GM06990 (cell line): ENCODE measurements around the gene TRIM32.

Experiments used
- DNase-seq: peaks from one replicate; pipeline ENCODE4 v3.0.0-alpha.2; 2011; ENCODE audit not compliant: insufficient read length; ENCODE audit errors: extremely low read depth
- H3K27me3 ChIP-seq: replicated peaks from 2 replicates; pipeline ENCODE4 v1.6.0; 2011; ENCODE audit warnings: low read length; ENCODE audit not compliant: control insufficient read depth, insufficient read depth
- H3K36me3 ChIP-seq: 2 replicates; pipeline ENCODE4 v1.5.1; 2011; ENCODE audit warnings: low read length; ENCODE audit not compliant: control insufficient read depth, insufficient read depth
- H3K4me3 ChIP-seq: replicated peaks from 2 replicates; pipeline ENCODE4 v1.5.1; 2011; ENCODE audit warnings: low read depth, mild to moderate bottlenecking, control low read depth, low read length
- TF ChIP-seq, protein P1 (sequence below): IDR thresholded peaks from 2 replicates; pipeline ENCODE4 v1.5.1; 2011; ENCODE audit warnings: low read length, control low read depth, mild to moderate bottlenecking, inconsistent platforms; ENCODE audit not compliant: insufficient read depth, poor library complexity, severe bottlenecking

The TRIM32 gene

GRCh38 chr9:116668970-116669695 lies 18.0 kb upstream of the TRIM32 start:
- no peak for DNase-seq
- TF ChIP-seq, protein P1, sequence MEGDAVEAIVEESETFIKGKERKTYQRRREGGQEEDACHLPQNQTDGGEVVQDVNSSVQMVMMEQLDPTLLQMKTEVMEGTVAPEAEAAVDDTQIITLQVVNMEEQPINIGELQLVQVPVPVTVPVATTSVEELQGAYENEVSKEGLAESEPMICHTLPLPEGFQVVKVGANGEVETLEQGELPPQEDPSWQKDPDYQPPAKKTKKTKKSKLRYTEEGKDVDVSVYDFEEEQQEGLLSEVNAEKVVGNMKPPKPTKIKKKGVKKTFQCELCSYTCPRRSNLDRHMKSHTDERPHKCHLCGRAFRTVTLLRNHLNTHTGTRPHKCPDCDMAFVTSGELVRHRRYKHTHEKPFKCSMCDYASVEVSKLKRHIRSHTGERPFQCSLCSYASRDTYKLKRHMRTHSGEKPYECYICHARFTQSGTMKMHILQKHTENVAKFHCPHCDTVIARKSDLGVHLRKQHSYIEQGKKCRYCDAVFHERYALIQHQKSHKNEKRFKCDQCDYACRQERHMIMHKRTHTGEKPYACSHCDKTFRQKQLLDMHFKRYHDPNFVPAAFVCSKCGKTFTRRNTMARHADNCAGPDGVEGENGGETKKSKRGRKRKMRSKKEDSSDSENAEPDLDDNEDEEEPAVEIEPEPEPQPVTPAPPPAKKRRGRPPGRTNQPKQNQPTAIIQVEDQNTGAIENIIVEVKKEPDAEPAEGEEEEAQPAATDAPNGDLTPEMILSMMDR, result no peak
- Histone ChIP-seq H3K27me3 (no peaks in the 10 kb centered on the region), H3K36me3 (no peaks in the 10 kb centered on the region), H3K4me3 (no peak overlapping the region)

GRCh38 chr9:116671605-116672004 lies 15.5 kb upstream of the TRIM32 start:
- Histone ChIP-seq H3K27me3 (no peaks in the 10 kb centered on the region), H3K36me3 (no peaks in the 10 kb centered on the region), H3K4me3 (no peak overlapping the region)
- DNase-seq, result no peak
- TF ChIP-seq, protein P1, result no peak

GRCh38 chr9:116673375-116673774 lies 13.7 kb upstream of the TRIM32 start:
- no peak for DNase-seq
- Histone ChIP-seq H3K27me3 (no peaks in the 10 kb centered on the region), H3K4me3 (no peak overlapping the region), H3K36me3 (no peaks in the 10 kb centered on the region)
- TF ChIP-seq, protein P1, result no peak

- no peak for DNase-seq
These were observed 12.7 kb upstream of the TRIM32 start for GRCh38 chr9:116674210-116674980.

DNA sequence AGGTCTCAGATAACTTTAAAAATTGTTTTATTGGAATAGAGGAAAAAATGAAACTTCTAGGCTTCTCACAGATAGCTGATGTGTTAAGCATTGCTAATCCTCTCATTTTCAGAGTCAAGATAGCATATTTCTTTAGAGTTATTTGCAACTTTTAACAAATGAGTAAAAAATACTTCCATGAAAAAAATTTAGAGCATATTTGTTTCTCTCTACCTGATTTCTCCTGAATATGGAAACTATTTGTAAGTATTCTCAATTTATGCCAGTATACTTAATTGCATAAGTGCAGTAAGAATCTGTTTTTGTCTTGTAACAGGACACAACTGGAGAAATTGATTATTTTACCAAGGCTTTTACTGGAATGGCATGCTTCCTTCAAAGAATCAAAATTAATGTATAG lies 3.6 kb upstream of the TRIM32 start:
- DNase-seq, result no peak
- H3K4me3 ChIP-seq, result no peak overlapping the region
- TF ChIP-seq, protein P1, result no peak
- H3K36me3 ChIP-seq, result no peaks in the 10 kb centered on the region
- H3K27me3 ChIP-seq, result no peaks in the 10 kb centered on the region

More at GRCh38 chr9:116674210-116674980, 12.7 kb upstream of the TRIM32 start:
- Histone ChIP-seq H3K4me3 (no peak overlapping the region), H3K27me3 (no peaks in the 10 kb centered on the region), H3K36me3 (no peaks in the 10 kb centered on the region)
- TF ChIP-seq, protein P1, result no peak
